ENCODE results near the gene L2HGDH. TPM values are rescaled to one million over a fixed set of nuclear protein-coding genes. Genes with fewer than 3 reads are reported as not detected.
A peak's percentile ranks its signal among the peaks of the same experiment; 100 is the strongest.

Gene L2HGDH
- total RNA-seq, 2 experiments from 2014 or later = 12.7 to 13.6 TPM

DNA sequence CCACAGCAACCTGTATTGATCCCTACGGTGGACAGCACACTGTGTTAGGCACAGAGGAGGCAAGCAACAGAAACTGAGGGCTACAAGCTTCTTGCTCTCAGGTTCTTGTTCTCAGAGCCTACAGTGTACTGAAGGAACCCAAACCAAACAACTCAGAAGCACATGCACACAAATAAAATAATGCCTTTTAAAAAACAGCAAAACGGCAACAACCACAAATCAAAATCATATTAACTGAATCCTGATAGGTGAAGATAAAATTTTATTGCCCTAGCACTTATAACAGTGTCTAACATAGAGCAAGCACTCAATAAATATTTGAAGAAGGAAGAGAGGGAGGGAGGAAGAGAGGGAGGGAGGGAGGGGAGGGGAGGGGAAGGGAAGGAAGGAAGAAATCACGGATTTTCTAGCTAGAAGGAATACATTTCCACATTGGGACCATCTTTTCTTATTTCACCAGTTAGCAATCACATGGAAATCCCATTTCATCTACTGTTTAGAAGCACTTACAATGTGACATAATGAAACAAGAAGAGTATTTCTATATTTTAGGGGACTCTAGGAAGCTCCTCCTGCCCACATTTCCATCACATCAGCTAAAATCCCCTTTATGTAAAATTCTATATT, 27.3 kb upstream of the L2HGDH start:
- ChIA-PET CTCF (interaction anchor here (1.1 to 1.5 kb wide), 4 partner anchors 13 to 477 kb away, joined by 3 read pairs; partner anchors contain the start of gene MAP4K5), POLR2A (no interaction called here)
- DNase-seq (no peak), ATAC-seq (no peak)
- no peaks in the 10 kb centered on the region for H3K27me3 Mint-ChIP-seq (ENCODE audit: low read depth)
- no peak overlapping the region for H3K27ac Mint-ChIP-seq
- H3K36me3 Mint-ChIP-seq (ENCODE audit: low read depth) = peaks cover 15% of the 10 kb centered on the region
- H3K4me1 Mint-ChIP-seq (ENCODE audit: low read depth) = peaks cover 30% of the 10 kb centered on the region
- H3K4me3 Mint-ChIP-seq = no peak overlapping the region
- H3K9me3 Mint-ChIP-seq (ENCODE audit: insufficient read depth) = no peaks in the 10 kb centered on the region

DNA sequence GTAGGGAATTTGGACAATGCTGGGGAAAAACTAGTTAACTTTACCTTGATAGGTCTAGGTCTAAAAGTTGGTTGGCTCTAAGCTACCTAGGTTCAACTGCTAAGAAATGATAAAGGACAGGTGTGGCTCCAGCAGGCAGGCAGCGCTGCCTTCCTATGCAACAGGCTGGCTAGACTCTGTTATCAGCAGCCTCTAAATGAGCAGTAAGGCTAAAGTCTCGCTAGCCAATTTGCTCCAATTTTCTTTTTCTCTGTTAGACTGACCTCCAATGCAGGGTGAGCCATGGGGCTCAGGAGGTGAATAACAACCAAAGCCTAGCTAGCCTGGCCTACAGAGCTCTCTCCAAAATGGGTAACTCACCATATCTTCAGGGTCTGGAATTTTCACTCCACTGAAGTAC, 26.6 kb upstream of the L2HGDH start:
- H3K4me3 Mint-ChIP-seq = no peak overlapping the region

DNA sequence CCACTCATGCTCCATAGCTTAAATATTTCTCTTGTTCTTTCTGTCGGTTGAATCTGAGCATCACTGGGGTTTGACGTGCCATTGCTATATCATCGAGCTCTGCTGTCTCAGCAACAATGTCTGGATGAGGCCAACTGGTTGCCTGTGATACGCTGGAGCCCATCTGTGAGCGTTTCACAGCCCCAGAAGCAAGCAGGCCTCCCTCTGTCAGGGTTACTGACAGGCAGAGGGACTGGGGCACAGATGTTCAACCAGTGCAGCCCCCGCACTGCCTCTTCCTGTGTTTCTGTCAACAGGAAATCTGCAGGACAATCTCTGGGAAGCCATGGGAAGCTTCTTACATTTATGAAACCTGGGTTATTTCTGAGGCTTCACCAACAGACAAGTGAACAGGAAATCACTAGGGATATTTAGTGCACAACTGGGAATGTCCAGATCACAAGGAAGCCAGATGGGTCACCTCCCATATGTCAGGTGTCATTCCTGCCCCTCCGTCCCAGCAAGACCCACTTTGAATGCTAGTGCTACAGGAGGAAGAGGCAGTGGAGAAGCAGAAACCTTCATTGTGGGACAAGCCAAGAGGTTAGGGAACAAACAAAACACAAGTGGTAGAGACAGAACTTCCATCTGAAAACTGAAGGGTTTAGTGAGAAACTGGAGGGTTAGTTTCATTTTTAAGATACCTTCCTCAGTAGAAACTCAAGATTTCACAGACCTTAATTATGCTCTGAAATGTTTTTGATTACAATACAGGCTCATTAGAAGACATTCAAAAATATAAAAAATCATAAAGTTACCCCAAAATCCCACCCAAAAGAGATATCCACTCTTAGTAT, 24.2 kb upstream of the L2HGDH start:
- ChIA-PET POLR2A (interaction anchor here (0.7 to 1.1 kb wide), 2 partner anchors 12 to 473 kb away, joined by 3 to 4 read pairs; no protein-coding TSS in a partner anchor), CTCF (interaction anchor here (0.7 to 2.1 kb wide), 4 partner anchors 15 to 61 kb away, joined by 3 to 19 read pairs (median 3); partner anchors contain the start of gene CDKL1)
- DNase-seq (no peak), ATAC-seq (peak; percentile 57)
- Mint-ChIP-seq H3K36me3 (ENCODE audit: low read depth) (peaks cover 27% of the 10 kb centered on the region), H3K27ac (peak overlapping the region; percentile 87), H3K4me1 (ENCODE audit: low read depth) (peaks cover 12% of the 10 kb centered on the region), H3K9me3 (ENCODE audit: insufficient read depth) (no peaks in the 10 kb centered on the region), H3K4me3 (peak overlapping the region; percentile 49), H3K27me3 (ENCODE audit: low read depth) (no peaks in the 10 kb centered on the region)

More for the DNA sequence above, 26.6 kb upstream of the L2HGDH start:
- Mint-ChIP-seq H3K9me3 (ENCODE audit: insufficient read depth) (no peaks in the 10 kb centered on the region), H3K36me3 (ENCODE audit: low read depth) (peaks cover 15% of the 10 kb centered on the region), H3K4me1 (ENCODE audit: low read depth) (peaks cover 23% of the 10 kb centered on the region), H3K27me3 (ENCODE audit: low read depth) (no peaks in the 10 kb centered on the region), H3K27ac (no peak overlapping the region)
- ChIA-PET CTCF (interaction anchor here (1.5 kb wide), 1 partner anchor 193 kb away, joined by 3 read pairs; the partner anchor contains the start of gene MAP4K5), POLR2A (no interaction called here)
- ATAC-seq (no peak), DNase-seq (no peak)

DNA sequence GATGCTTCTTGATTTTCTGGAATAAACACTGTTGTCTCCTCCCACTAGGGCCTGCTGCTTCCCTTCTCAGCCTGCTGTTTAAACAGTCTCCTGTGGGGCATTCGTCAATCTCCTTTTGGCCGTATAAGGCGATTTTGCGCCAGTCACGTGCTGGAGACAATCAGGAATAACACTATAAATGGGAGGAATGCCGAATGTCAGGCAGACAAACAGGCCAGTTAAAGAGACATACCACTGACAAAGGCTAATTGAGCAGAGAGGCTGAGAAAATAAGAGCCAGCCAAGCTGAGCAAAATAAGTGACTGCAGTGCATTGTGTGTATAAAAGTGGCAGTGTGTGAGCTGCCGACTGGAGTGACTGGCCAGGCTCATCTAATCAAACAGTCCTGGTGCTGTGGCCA, 23.4 kb upstream of the L2HGDH start:
- H3K9me3 Mint-ChIP-seq (ENCODE audit: insufficient read depth) = no peaks in the 10 kb centered on the region
- H3K27ac Mint-ChIP-seq = no peak overlapping the region
- peaks cover 24% of the 10 kb centered on the region for H3K36me3 Mint-ChIP-seq (ENCODE audit: low read depth)
- peaks cover 12% of the 10 kb centered on the region for H3K4me1 Mint-ChIP-seq (ENCODE audit: low read depth)
- H3K4me3 Mint-ChIP-seq = no peak overlapping the region
- DNase-seq (no peak), ATAC-seq (peak; percentile 41)
- H3K27me3 Mint-ChIP-seq (ENCODE audit: low read depth) = no peaks in the 10 kb centered on the region
- ChIA-PET CTCF (interaction anchor here (0.7 to 2.1 kb wide), 4 partner anchors 14 to 61 kb away, joined by 3 to 19 read pairs (median 3); partner anchors contain the start of gene CDKL1), POLR2A (interaction anchor here (0.7 to 1.1 kb wide), 2 partner anchors 12 to 473 kb away, joined by 3 to 4 read pairs; no protein-coding TSS in a partner anchor)

DNA sequence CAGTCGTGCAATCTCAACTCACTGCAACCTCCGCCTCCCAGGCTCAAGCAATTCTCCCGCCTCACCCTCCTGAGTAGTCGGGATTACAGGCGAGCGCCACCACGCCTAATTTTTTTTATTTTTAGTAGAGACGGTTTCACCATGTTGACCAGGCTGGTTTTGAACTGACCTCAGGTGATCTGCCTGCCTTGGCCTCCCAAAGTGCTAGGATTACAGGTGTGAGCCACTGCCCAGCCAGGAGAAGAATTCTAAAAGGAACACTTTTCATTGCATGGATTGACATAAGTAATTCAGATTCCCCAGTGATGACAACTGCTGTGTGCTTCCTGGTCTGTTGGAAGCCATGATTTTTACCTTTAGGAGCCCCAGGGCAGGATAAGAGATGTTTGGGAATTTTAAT, 22.2 kb upstream of the L2HGDH start:
- Mint-ChIP-seq H3K4me3 (no peak overlapping the region), H3K27me3 (ENCODE audit: low read depth) (no peaks in the 10 kb centered on the region), H3K27ac (no peak overlapping the region), H3K36me3 (ENCODE audit: low read depth) (peaks cover 29% of the 10 kb centered on the region), H3K4me1 (ENCODE audit: low read depth) (peaks cover 12% of the 10 kb centered on the region), H3K9me3 (ENCODE audit: insufficient read depth) (no peaks in the 10 kb centered on the region)
- ATAC-seq = no peak
- CTCF ChIA-PET = no interaction called here
- no peak for DNase-seq
- POLR2A ChIA-PET = no interaction called here

DNA sequence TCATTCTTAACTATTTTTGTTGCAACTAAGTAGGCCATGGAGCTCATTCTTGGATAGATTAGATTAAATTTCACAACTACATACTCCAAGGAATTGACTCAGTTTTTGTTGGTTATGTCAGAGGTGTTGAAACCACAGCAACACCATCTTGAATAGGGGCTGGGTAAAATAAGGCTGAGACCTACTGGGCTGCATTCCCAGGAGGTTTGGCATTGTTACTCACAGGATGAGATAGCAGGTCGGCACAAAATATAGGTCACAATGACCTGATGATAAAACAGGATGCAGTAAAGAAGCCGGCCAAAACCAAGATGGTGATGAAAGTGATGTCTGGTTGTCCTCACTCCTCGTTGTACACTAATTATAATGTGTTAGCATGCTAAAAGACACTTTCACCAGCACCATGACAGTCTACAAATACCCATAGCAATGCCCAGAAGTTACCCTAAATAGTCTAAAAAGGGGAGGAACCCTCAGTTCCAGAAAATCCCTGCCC, 21.0 kb upstream of the L2HGDH start:
- ATAC-seq (no peak), DNase-seq (no peak)
- ChIA-PET CTCF (interaction anchor here (0.7 to 1.6 kb wide), 3 partner anchors 9 to 12 kb away, joined by 3 to 6 read pairs (median 4); no protein-coding TSS in a partner anchor), POLR2A (no interaction called here)
- Mint-ChIP-seq H3K4me1 (ENCODE audit: low read depth) (peaks cover 12% of the 10 kb centered on the region), H3K9me3 (ENCODE audit: insufficient read depth) (no peaks in the 10 kb centered on the region), H3K4me3 (no peak overlapping the region), H3K27ac (no peak overlapping the region), H3K27me3 (ENCODE audit: low read depth) (no peaks in the 10 kb centered on the region), H3K36me3 (ENCODE audit: low read depth) (peaks cover 26% of the 10 kb centered on the region)

DNA sequence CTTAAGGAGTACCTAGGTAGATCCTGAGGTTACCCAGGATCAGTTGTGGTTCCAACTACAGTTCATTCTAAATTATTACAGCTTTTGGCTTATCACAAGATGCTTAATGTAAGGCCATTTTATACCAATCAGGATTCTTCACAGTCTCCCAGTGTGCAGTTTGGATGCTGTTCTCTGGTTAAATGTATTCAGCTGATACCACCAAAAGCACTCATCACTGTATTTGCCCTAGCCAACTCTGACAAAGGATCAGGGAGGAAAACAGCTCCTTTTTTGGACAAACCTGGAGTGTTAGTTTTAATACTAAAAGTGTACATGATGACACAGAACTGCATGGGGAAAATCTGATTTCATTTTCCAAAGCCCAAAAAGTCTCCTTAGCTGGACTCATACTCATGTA, 19.6 kb upstream of the L2HGDH start:
- H3K4me1 Mint-ChIP-seq (ENCODE audit: low read depth) = peaks cover 11% of the 10 kb centered on the region
- POLR2A ChIA-PET = no interaction called here

DNA sequence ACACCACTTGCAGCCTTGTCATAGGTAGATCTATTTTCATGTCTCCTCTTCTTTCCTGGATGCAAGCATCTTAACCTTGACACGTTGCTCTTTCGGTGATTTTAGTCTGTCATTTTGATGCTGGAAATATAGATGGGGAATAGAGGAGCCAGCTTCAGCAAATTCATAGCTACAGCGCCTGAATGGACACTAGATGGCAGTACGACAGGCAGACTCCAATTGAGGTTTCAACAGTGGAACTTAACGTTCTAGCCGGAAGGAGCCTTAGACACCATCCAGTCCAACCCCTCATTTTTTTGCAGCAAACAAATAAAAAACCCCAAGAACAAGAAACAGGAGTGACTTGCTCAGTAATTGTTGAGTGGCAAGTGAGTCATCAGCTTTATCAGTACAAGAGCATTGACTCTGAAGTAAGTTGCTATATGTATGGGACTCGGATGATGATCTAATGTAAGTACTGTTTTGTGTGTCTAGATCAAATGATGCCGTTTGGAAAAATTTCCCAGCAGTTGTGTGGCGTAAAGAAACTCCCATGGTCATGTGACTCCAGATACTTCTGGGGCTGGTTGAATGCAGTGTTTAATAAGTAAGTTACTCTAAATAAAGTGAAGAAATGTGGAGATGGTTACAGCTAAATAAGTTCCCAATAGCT, 9.1 kb upstream of the L2HGDH start:
- CTCF ChIA-PET = interaction anchor here (0.6 to 2.7 kb wide), 56 partner anchors 8 to 552 kb away, joined by 3 to 50 read pairs (median 4); partner anchors contain the start of genes CDKL1, DMAC2L, L2HGDH and MAP4K5
- Mint-ChIP-seq H3K27me3 (ENCODE audit: low read depth) (no peaks in the 10 kb centered on the region), H3K9me3 (ENCODE audit: insufficient read depth) (no peaks in the 10 kb centered on the region), H3K4me1 (ENCODE audit: low read depth) (peaks cover 9% of the 10 kb centered on the region), H3K36me3 (ENCODE audit: low read depth) (peaks cover 27% of the 10 kb centered on the region), H3K4me3 (no peak overlapping the region), H3K27ac (no peak overlapping the region)
- DNase-seq (peak; percentile 83), ATAC-seq (peak; percentile 97)
- POLR2A ChIA-PET = interaction anchor here (0.6 to 2.1 kb wide), 5 partner anchors 9 to 211 kb away, joined by 3 to 14 read pairs (median 4); partner anchors contain the start of genes DMAC2L, L2HGDH and MAP4K5

More for the DNA sequence above, 19.6 kb upstream of the L2HGDH start:
- DNase-seq (no peak), ATAC-seq (no peak)
- Mint-ChIP-seq H3K9me3 (ENCODE audit: insufficient read depth) (no peaks in the 10 kb centered on the region), H3K4me3 (no peak overlapping the region), H3K27ac (no peak overlapping the region), H3K36me3 (ENCODE audit: low read depth) (peaks cover 26% of the 10 kb centered on the region), H3K27me3 (ENCODE audit: low read depth) (no peaks in the 10 kb centered on the region)
- CTCF ChIA-PET = interaction anchor here (0.7 to 1.6 kb wide), 3 partner anchors 9 to 11 kb away, joined by 3 to 11 read pairs (median 6); no protein-coding TSS in a partner anchor

DNA sequence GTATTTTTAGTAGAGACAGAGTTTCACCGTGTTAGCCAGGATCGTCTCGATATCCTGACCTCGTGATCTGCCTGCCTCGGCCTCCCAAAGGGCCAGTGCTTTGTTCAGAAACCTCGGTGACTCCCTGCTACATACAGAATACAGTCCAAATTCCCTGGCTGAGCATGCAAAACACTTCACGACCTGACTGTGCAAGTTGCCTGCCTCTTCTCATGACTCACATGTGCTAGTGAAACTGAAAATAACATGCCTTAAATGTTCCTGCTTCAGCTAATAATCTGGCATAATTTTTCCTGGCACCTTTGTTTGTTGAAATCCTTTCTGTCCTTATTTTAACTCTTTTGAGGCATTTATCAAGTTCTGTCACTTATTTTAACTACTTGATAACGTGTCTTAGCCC, 8.3 kb upstream of the L2HGDH start:
- no peak overlapping the region for H3K4me3 Mint-ChIP-seq
- peaks cover 12% of the 10 kb centered on the region for H3K4me1 Mint-ChIP-seq (ENCODE audit: low read depth)
- no peak for DNase-seq
- POLR2A ChIA-PET = interaction anchor here (1.2 to 2.1 kb wide), 2 partner anchors 8 to 43 kb away, joined by 6 to 14 read pairs; partner anchors contain the start of genes DMAC2L and L2HGDH
- no peaks in the 10 kb centered on the region for H3K27me3 Mint-ChIP-seq (ENCODE audit: low read depth)
- no peak for ATAC-seq
- peaks cover 30% of the 10 kb centered on the region for H3K36me3 Mint-ChIP-seq (ENCODE audit: low read depth)
- H3K27ac Mint-ChIP-seq = no peak overlapping the region
- CTCF ChIA-PET = interaction anchor here (0.6 to 2.7 kb wide), 47 partner anchors 9 to 551 kb away, joined by 3 to 50 read pairs (median 5); partner anchors contain the start of genes CDKL1, DMAC2L, L2HGDH and MAP4K5
- H3K9me3 Mint-ChIP-seq (ENCODE audit: insufficient read depth) = no peaks in the 10 kb centered on the region

DNA sequence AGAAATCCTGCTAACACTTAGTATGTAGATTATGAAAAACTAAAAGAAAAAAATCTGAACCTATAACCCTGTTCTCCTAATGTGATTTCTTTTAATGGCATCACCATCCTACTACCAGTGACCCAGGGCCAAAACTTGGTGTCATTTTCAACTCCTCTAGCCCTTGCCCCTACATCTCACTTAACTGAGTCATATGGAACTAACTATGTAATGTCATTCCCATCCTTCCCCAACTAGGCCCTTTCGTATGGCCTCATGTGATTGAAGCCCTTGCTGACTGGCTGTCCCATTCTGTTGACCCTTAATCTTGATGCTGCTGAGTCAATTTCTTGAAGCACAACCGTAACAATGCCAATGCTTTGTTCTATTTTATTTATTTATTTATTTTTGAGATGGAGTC, 7.7 kb upstream of the L2HGDH start:
- Mint-ChIP-seq H3K9me3 (ENCODE audit: insufficient read depth) (no peaks in the 10 kb centered on the region), H3K4me3 (no peak overlapping the region), H3K4me1 (ENCODE audit: low read depth) (peaks cover 12% of the 10 kb centered on the region), H3K27me3 (ENCODE audit: low read depth) (no peaks in the 10 kb centered on the region), H3K27ac (no peak overlapping the region), H3K36me3 (ENCODE audit: low read depth) (peaks cover 28% of the 10 kb centered on the region)
- ATAC-seq = no peak
- CTCF ChIA-PET = interaction anchor here (0.6 to 2.7 kb wide), 16 partner anchors 8 to 550 kb away, joined by 3 to 50 read pairs (median 12); partner anchors contain the start of genes CDKL1, DMAC2L, L2HGDH and MAP4K5
- POLR2A ChIA-PET = no interaction called here
- DNase-seq = no peak

DNA sequence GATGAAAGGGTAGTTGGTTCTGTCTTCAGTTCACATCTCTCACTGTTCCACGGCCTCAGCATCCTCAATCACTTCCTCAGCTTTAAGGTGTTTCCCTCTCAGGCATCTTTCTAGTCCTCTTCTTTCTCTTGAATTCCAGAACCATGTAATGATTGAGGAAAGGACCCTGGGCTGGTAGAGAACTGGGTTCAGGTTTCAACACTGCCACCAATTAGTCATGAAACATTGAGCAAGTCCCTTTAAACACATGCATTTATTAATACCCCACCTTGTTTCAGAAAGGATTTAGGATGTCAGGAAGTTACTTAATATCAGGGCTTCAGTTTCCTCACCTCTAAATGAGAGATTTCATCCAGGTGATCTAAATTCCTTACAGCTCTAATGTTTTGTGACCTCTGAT, 7.3 kb upstream of the L2HGDH start:
- Mint-ChIP-seq H3K27ac (no peak overlapping the region), H3K9me3 (ENCODE audit: insufficient read depth) (peaks cover 2% of the 10 kb centered on the region), H3K36me3 (ENCODE audit: low read depth) (peaks cover 27% of the 10 kb centered on the region), H3K27me3 (ENCODE audit: low read depth) (no peaks in the 10 kb centered on the region), H3K4me3 (no peak overlapping the region), H3K4me1 (ENCODE audit: low read depth) (peaks cover 13% of the 10 kb centered on the region)
- DNase-seq = no peak
- POLR2A ChIA-PET = no interaction called here
- CTCF ChIA-PET = interaction anchor here (0.9 to 2.7 kb wide), 6 partner anchors 9 to 213 kb away, joined by 3 to 31 read pairs (median 12); partner anchors contain the start of genes CDKL1 and MAP4K5
- ATAC-seq = no peak

All from activated CD8-positive, alpha-beta T cell treated with anti-CD3 and anti-CD28 coated beads, Interleukin-2, amount 10 ng/mL, durations not matched to agents 7 days and 5 days (primary cell).